GM12878 (cell line): ENCODE data around the gene ACSL3. TPM values are rescaled to one million over a fixed set of nuclear protein-coding genes. Genes with fewer than 3 reads are reported as not detected.

Experiments used
- ATAC-seq: fragments of 200-7000 bp; cut with Tn5 transposase; 3 replicates; pipeline ENCODE4 v1.9.1; 2020; ENCODE audit warnings: mild to moderate bottlenecking, moderate library complexity
- BruUV-seq: library from RNA; stranded (reverse); fragments of 400-500 nt; replicated peaks from 2 replicates; lab custom pipeline; 2021; lab: Mats Ljungman, UMichigan
- CTCF ChIA-PET: fragments of 300-600 bp; sonication (Branson Sonifier 250); formaldehyde crosslinking; extraction: SDS; loops from one replicate; lab custom pipeline; 2021; ENCODE audit warnings: inconsistent platforms; lab: Yijun Ruan, JAX
- POLR2A ChIA-PET: fragments of 350-600 bp; formaldehyde crosslinking; extraction: SDS; loops from one replicate; lab custom pipeline; 2021; ENCODE audit warnings: inconsistent platforms; lab: Charles Lee
- RAD21 ChIA-PET: fragments of 300-600 bp; sonication (Branson Sonifier 250); formaldehyde crosslinking; loops from one replicate; lab custom pipeline; 2023; ENCODE audit warnings: antibody characterized with exemption; ENCODE audit not compliant: unreplicated experiment; lab: Charles Lee
- SMC1A ChIA-PET: fragments of 300-600 bp; sonication (Branson Sonifier 250); formaldehyde crosslinking; loops from one replicate; lab custom pipeline; 2023; ENCODE audit not compliant: unreplicated experiment, uncharacterized antibody; lab: Charles Lee
- DNase-seq: peaks from one replicate; pipeline ENCODE4 v3.0.0-alpha.2; 2011; ENCODE audit warnings: low read depth, low spot score
- FAIRE-seq: peaks from 3 replicates; lab custom pipeline; 2011; peaks lifted over from hg19 to GRCh38; lab: Jason Lieb, UNC
- H2AFZ ChIP-seq: 2 replicates; pipeline ENCODE4 v1.6.0; 2011; ENCODE audit warnings: low read depth, low read length, control low read depth; ENCODE audit not compliant: control insufficient read depth
- H3K27ac ChIP-seq: 2 replicates; pipeline ENCODE4 v1.5.1; 2011; ENCODE audit warnings: control low read depth; ENCODE audit not compliant: control insufficient read depth, insufficient read depth
- H3K27me3 ChIP-seq, 2 experiments: replicated peaks in 1 of 2; 2 replicates each; pipeline versions ENCODE4 v1.6.0 to v1.6.1; 2011; ENCODE audit warnings: low read length in 1 of 2; ENCODE audit not compliant: control insufficient read depth in 2 of 2, insufficient read depth in 2 of 2
- H3K36me3 ChIP-seq, 2 experiments: 2 replicates each; pipeline ENCODE4 v1.5.1; 2011; ENCODE audit warnings: low read length in 1 of 2; ENCODE audit not compliant: control insufficient read depth in 2 of 2, insufficient read depth in 2 of 2
- H3K4me1 ChIP-seq: 2 replicates; pipeline ENCODE4 v1.6.1; 2011; ENCODE audit warnings: mild to moderate bottlenecking, low read length, moderate library complexity, mixed read lengths; ENCODE audit not compliant: control insufficient read depth, insufficient read depth
- H3K4me2 ChIP-seq: 2 replicates; pipeline ENCODE4 v1.6.0; 2011; ENCODE audit warnings: control low read depth; ENCODE audit not compliant: control insufficient read depth, insufficient read depth
- H3K4me3 ChIP-seq: fragments of 200-600 bp; sonication (generic); 2 replicates; pipeline ENCODE4 v1.5.1; 2016
- H3K79me2 ChIP-seq: 2 replicates; pipeline ENCODE4 v1.6.0; 2011; ENCODE audit warnings: low read length; ENCODE audit not compliant: control insufficient read depth, insufficient read depth
- H3K9ac ChIP-seq: 2 replicates; pipeline ENCODE4 v1.8.0; 2011; ENCODE audit warnings: low read length, control low read depth, mixed read lengths; ENCODE audit not compliant: control insufficient read depth, insufficient read depth
- H3K9me3 ChIP-seq: replicated peaks from 3 replicates; pipeline ENCODE4 v1.5.1; 2011; ENCODE audit warnings: mild to moderate bottlenecking, low read length; ENCODE audit not compliant: control insufficient read depth, insufficient read depth
- H4K20me1 ChIP-seq: 2 replicates; pipeline ENCODE4 v1.6.0; 2011; ENCODE audit not compliant: control insufficient read depth, insufficient read depth
- CHD2 ChIP-seq: IDR thresholded peaks from 2 replicates; pipeline ENCODE4 v1.6.1; 2011; ENCODE audit warnings: low read depth, low read length, improper control_type of control experiment, borderline replicate concordance
- MYC ChIP-seq: IDR thresholded peaks from 2 replicates; pipeline ENCODE4 v1.6.1; 2011; ENCODE audit warnings: mild to moderate bottlenecking, low read length, moderate library complexity, inconsistent platforms; ENCODE audit not compliant: insufficient read depth, insufficient replicate concordance, insufficient read length, severe bottlenecking
- WGBS: methylation state at CpG from one replicate; pipeline ENCODE4 v1.1.6; 2016; ENCODE audit warnings: low lambda C conversion rate; ENCODE audit not compliant: insufficient replicate concordance, insufficient coverage; ENCODE audit errors: missing lambda C conversion rate; 5-methylcytosine and 5-hydroxymethylcytosine counted together
- in situ Hi-C: fragments of 300-500 bp; cut with MboI; formaldehyde crosslinking; loops from 9 replicates; pipeline ENCODE4 v1.14.3; 2018; ENCODE audit warnings: mixed read lengths
- intact Hi-C: fragments of 100-400 bp; cut with micrococcal nuclease; formaldehyde crosslinking; loops from one replicate; pipeline ENCODE4 v1.14.2; 2022; ENCODE audit not compliant: unreplicated experiment
- polyA plus RNA-seq, 11 experiments: library from polyadenylated mRNA; depleted of rRNA in 4 of 11; unstranded in 6 of 11; stranded (reverse) in 5 of 11; fragments of >200 nt; fragmentation: Nextera tagmentation in 4 of 11; fragmentation: Illumina TruSeq in 1 of 11; extraction: Ambion mirVana in 4 of 11; extraction: Trizol in 1 of 11; gene quantifications; 1 replicate in 1 of 11; 2 replicates in 10 of 11; pipeline versions ENCODE4 v1.2.1 to v1.2.3, GENCODE V29; 2011 to 2016; ENCODE audit warnings: inconsistent platforms in 2 of 11, missing spikeins in 2 of 11, low read depth in 1 of 11
- total RNA-seq, 4 experiments: library from RNA; depleted of rRNA in 3 of 4; stranded (reverse); fragments of >200 nt in 3 of 4; fragmentation: Illumina TruSeq in 1 of 4; extraction: Trizol in 1 of 4; gene quantifications; 2 replicates each; pipeline versions ENCODE4 v1.2.1 to v1.2.3, GENCODE V29; 2013 to 2021
- TF ChIP-seq, protein P1 (sequence below): fragments of 450-650 bp; IDR thresholded peaks from 2 replicates; pipeline ENCODE4 v1.6.1; 2016; ENCODE audit warnings: mild to moderate bottlenecking, moderate library complexity, borderline replicate concordance

The ACSL3 gene
- total and polyA plus RNA-seq, 10 of the 15 experiments (the other 5 are each of a cell fraction or from before 2014, with no cell fraction given) = 15.6 to 83.9 (median 56.7) TPM

DNA sequence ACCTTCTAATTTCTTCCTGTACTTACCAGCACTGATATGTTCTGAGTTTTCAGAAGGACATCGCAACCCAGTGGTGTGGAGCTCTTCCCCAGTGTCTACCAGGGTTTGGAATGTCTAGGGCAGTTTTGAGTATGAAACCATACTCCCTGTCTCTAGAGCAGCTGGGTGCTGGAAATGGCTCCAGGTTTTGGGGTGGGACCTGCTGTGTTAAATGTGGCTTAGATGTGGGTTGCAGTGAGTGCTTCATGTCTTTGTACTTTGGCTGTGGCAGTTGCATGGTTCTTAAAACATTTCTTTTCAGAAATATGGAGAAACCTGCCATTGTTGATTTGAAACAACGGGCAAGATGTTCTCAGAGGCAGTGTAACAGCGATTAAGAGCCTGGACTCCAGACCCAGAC is 48.5 kb downstream of the ACSL3 start:
- Histone ChIP-seq H3K4me3 (no peak overlapping the region), H3K4me2 (no peak overlapping the region), H3K79me2 (peaks cover 19% of the 10 kb centered on the region), H3K9ac (no peak overlapping the region), H3K36me3 (peaks cover 3 to 9% of the 10 kb centered on the region in 2 experiments), H3K27ac (no peak overlapping the region), H2AFZ (no peak overlapping the region), H3K9me3 (no peaks in the 10 kb centered on the region), H3K4me1 (peaks cover 20% of the 10 kb centered on the region), H4K20me1 (no peaks in the 10 kb centered on the region), H3K27me3 (no peaks in the 10 kb centered on the region)
- ChIA-PET POLR2A (interaction anchor here (0.6 to 1.1 kb wide), 3 partner anchors 8 to 133 kb away, joined by 3 to 5 read pairs (median 4); no protein-coding TSS in a partner anchor), CTCF (interaction anchor here (0.8 to 2.4 kb wide), 5 partner anchors 9 to 219 kb away, joined by 3 to 7 read pairs (median 3); no protein-coding TSS in a partner anchor), SMC1A (interaction anchor here (0.7 to 1.3 kb wide), 2 partner anchors 30 to 47 kb away, joined by 3 read pairs; no protein-coding TSS in a partner anchor), RAD21 (interaction anchor here (0.8 to 1.2 kb wide), 2 partner anchors 42 to 202 kb away, joined by 3 to 5 read pairs; no protein-coding TSS in a partner anchor)
- FAIRE-seq = no peak
- in situ Hi-C loops (loop anchor here (25.0 kb wide), 1 partner anchor 597 kb away; a partner anchor contains a TSS), intact Hi-C loops (no loop called here)
- WGBS = 96% methylated on average over 3 of the region's 3 CpGs
- no peak for DNase-seq
- TF ChIP-seq CHD2 (no peak), MYC (no peak)
- TF ChIP-seq, protein P1, sequence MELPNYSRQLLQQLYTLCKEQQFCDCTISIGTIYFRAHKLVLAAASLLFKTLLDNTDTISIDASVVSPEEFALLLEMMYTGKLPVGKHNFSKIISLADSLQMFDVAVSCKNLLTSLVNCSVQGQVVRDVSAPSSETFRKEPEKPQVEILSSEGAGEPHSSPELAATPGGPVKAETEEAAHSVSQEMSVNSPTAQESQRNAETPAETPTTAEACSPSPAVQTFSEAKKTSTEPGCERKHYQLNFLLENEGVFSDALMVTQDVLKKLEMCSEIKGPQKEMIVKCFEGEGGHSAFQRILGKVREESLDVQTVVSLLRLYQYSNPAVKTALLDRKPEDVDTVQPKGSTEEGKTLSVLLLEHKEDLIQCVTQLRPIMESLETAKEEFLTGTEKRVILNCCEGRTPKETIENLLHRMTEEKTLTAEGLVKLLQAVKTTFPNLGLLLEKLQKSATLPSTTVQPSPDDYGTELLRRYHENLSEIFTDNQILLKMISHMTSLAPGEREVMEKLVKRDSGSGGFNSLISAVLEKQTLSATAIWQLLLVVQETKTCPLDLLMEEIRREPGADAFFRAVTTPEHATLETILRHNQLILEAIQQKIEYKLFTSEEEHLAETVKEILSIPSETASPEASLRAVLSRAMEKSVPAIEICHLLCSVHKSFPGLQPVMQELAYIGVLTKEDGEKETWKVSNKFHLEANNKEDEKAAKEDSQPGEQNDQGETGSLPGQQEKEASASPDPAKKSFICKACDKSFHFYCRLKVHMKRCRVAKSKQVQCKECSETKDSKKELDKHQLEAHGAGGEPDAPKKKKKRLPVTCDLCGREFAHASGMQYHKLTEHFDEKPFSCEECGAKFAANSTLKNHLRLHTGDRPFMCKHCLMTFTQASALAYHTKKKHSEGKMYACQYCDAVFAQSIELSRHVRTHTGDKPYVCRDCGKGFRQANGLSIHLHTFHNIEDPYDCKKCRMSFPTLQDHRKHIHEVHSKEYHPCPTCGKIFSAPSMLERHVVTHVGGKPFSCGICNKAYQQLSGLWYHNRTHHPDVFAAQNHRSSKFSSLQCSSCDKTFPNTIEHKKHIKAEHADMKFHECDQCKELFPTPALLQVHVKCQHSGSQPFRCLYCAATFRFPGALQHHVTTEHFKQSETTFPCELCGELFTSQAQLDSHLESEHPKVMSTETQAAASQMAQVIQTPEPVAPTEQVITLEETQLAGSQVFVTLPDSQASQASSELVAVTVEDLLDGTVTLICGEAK = no peak
- ATAC-seq = no peak
- BruUV-seq = no TSS peak
